ENCODE results near the gene NELL1.

GRCh38 chr11:21119411-21119810 is 450.0 kb downstream of the NELL1 start:
- TF ChIP-seq, protein P1, sequence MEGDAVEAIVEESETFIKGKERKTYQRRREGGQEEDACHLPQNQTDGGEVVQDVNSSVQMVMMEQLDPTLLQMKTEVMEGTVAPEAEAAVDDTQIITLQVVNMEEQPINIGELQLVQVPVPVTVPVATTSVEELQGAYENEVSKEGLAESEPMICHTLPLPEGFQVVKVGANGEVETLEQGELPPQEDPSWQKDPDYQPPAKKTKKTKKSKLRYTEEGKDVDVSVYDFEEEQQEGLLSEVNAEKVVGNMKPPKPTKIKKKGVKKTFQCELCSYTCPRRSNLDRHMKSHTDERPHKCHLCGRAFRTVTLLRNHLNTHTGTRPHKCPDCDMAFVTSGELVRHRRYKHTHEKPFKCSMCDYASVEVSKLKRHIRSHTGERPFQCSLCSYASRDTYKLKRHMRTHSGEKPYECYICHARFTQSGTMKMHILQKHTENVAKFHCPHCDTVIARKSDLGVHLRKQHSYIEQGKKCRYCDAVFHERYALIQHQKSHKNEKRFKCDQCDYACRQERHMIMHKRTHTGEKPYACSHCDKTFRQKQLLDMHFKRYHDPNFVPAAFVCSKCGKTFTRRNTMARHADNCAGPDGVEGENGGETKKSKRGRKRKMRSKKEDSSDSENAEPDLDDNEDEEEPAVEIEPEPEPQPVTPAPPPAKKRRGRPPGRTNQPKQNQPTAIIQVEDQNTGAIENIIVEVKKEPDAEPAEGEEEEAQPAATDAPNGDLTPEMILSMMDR (IDR thresholded peaks at IDR 0.05) = no peak
- no peak for TF ChIP-seq POLR2A (IDR thresholded peaks at IDR 0.05)
